TTC549 (cell line): ENCODE data around the gene ARHGAP10.
"Not testable (repeated sequence)": the region's sequence is repeated elsewhere in the genome, so short reads cannot be mapped to it uniquely, and the experiment has no call there.

Source experiments
- FAIRE-seq: peaks from 2 replicates; lab custom pipeline; 2012; peaks lifted over from hg19 to GRCh38; lab: Jason Lieb, UNC

The ARHGAP10 gene

GRCh38 chr4:147794314-147794680 lies 62.4 kb downstream of the ARHGAP10 start:
- FAIRE-seq, result no peak

- FAIRE-seq, result no peak
These were observed 63.0 kb downstream of the ARHGAP10 start for GRCh38 chr4:147794787-147795413.

- FAIRE-seq, result not testable (repeated sequence)
These were observed 67.2 kb downstream of the ARHGAP10 start for GRCh38 chr4:147799057-147799456.

GRCh38 chr4:147799986-147800555 lies 68.2 kb downstream of the ARHGAP10 start:
- no peak for FAIRE-seq

- no peak for FAIRE-seq
These were observed 69.9 kb downstream of the ARHGAP10 start for GRCh38 chr4:147801820-147802219.

- FAIRE-seq, result no peak
These were observed 70.5 kb downstream of the ARHGAP10 start for GRCh38 chr4:147802346-147802745.

- FAIRE-seq, result no peak
These were observed 74.1 kb downstream of the ARHGAP10 start for GRCh38 chr4:147805946-147806345.

GRCh38 chr4:147808447-147808846 lies 76.6 kb downstream of the ARHGAP10 start:
- FAIRE-seq, result no peak

GRCh38 chr4:147809211-147809610 lies 77.3 kb downstream of the ARHGAP10 start:
- no peak for FAIRE-seq

- FAIRE-seq, result no peak
These were observed 80.0 kb downstream of the ARHGAP10 start for GRCh38 chr4:147811878-147812277.

GRCh38 chr4:147813109-147813773 lies 81.4 kb downstream of the ARHGAP10 start:
- FAIRE-seq, result no peak

- FAIRE-seq, result no peak
These were observed 82.1 kb downstream of the ARHGAP10 start for GRCh38 chr4:147813973-147814372.

GRCh38 chr4:147814376-147814775 lies 82.5 kb downstream of the ARHGAP10 start:
- no peak for FAIRE-seq

GRCh38 chr4:147815741-147816140 lies 83.9 kb downstream of the ARHGAP10 start:
- no peak for FAIRE-seq

- no peak for FAIRE-seq
These were observed 84.7 kb downstream of the ARHGAP10 start for GRCh38 chr4:147816382-147817254.

- no peak for FAIRE-seq
These were observed 89.1 kb downstream of the ARHGAP10 start for GRCh38 chr4:147820975-147821374.

GRCh38 chr4:147821555-147821954 lies 89.7 kb downstream of the ARHGAP10 start:
- FAIRE-seq, result no peak

GRCh38 chr4:147822128-147822527 lies 90.2 kb downstream of the ARHGAP10 start:
- FAIRE-seq, result no peak

- FAIRE-seq, result no peak
These were observed 91.2 kb downstream of the ARHGAP10 start for GRCh38 chr4:147823130-147823529.

- FAIRE-seq, result no peak
These were observed 92.4 kb downstream of the ARHGAP10 start for GRCh38 chr4:147824316-147824715.

- no peak for FAIRE-seq
These were observed 93.0 kb downstream of the ARHGAP10 start for GRCh38 chr4:147824884-147825283.

- no peak for FAIRE-seq
These were observed 93.8 kb downstream of the ARHGAP10 start for GRCh38 chr4:147825451-147826287.
